H1 (cell line): ENCODE data around the gene CDC26. TPM values are rescaled to one million over a fixed set of nuclear protein-coding genes. Genes with fewer than 3 reads are reported as not detected.

ENCODE experiments used
- GTF2F1 ChIP-seq: IDR thresholded peaks from 2 replicates; pipeline ENCODE4 v1.6.1; 2012; ENCODE audit warnings: low read depth, low read length, improper control_type of control experiment, borderline replicate concordance
- JUND ChIP-seq: IDR thresholded peaks from 2 replicates; pipeline ENCODE4 v1.6.1; 2011; ENCODE audit warnings: mild to moderate bottlenecking, improper control_type of control experiment, low read length
- polyA plus RNA-seq, 7 experiments: library from polyadenylated mRNA; depleted of rRNA in 3 of 7; stranded (reverse) in 5 of 7; unstranded in 2 of 7; fragments of >200 nt in 5 of 7; fragments of 200-250 nt in 2 of 7; gene quantifications; 1 replicate in 5 of 7; 2 replicates in 1 of 7; 4 replicates in 1 of 7; pipeline versions ENCODE4 v1.2.1 to v1.2.3, GENCODE V29; 2011 to 2013; ENCODE audit warnings: missing spikeins in 2 of 7, mixed read lengths in 2 of 7
- total RNA-seq: library from RNA; stranded (reverse); fragmentation: NEBNext Ultra II Directional; extraction: Animal tissue kit (Norgen Biotek cat#: 25700); gene quantifications from 2 replicates; pipeline ENCODE4 v1.2.1, GENCODE V29; 2021

The CDC26 gene
- total and polyA plus RNA-seq, 2 of the 8 experiments (the other 6 are each of a cell fraction or from before 2014, with no cell fraction given) = 31.5 to 41.9 TPM

DNA sequence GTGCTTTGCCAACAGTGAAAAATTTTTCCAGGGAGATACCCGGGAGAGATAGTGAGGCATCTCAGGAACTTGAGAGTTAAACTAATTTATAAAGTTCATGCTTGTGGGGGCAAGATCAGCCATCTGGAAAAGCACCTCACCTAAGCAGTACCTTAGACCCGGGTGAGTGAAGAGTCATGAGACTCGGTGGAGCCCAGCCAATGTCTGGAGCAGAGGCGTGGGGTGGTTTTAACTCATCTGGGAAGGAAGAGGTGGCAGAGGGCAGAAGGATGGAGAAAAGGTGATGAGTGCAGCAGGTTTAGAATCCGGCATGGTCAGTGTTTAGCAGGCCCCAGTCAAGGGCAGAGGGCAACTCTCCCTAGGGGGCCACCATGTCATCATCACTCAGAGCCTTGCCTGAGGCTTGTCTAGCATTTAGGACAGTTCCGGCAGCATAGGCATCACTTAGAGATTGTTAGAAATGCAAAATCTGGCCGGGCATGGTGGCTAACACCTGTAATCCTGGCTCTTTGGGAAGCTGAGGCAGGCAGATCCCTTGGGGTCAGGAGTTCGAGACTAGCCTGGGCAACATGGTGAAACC lies 32.1 kb upstream of the CDC26 start (continued):
- TF ChIP-seq JUND (no peak), GTF2F1 (no peak)
- TF ChIP-seq, all 59 proteins: peak for 0
